Duodenal mucosa (tissue), 2 donors: ENCODE data around the gene GPC5.

Experiments used
- H3K27ac ChIP-seq: one replicate; pipeline ENCODE4 v1.7.0; 2013; ENCODE audit warnings: low read depth, low read length
- H3K27me3 ChIP-seq, 2 donors: one replicate each; pipeline ENCODE4 v1.7.0; 2013; ENCODE audit warnings: low read length in 2 of 2, control low read depth in 1 of 2; ENCODE audit not compliant: insufficient read depth in 2 of 2, control insufficient read depth in 1 of 2
- H3K36me3 ChIP-seq, 2 donors: one replicate each; pipeline ENCODE4 v1.7.0; 2013; ENCODE audit warnings: low read length in 2 of 2, control low read depth in 1 of 2; ENCODE audit not compliant: insufficient read depth in 2 of 2, control insufficient read depth in 1 of 2
- H3K4me1 ChIP-seq, 2 donors: one replicate each; pipeline ENCODE4 v1.7.0; 2013; ENCODE audit warnings: low read length in 2 of 2, control low read depth in 1 of 2; ENCODE audit not compliant: insufficient read depth in 2 of 2, control insufficient read depth in 1 of 2
- H3K4me3 ChIP-seq, 2 donors: one replicate each; pipeline ENCODE4 v1.7.0; 2013; ENCODE audit warnings: low read length in 2 of 2, low read depth in 1 of 2
- H3K9ac ChIP-seq, 2 donors: one replicate each; pipeline ENCODE4 v1.7.0; 2013; ENCODE audit warnings: low read length in 2 of 2, low read depth in 1 of 2
- H3K9me3 ChIP-seq, 2 donors: one replicate each; pipeline ENCODE4 v1.7.0; 2013; ENCODE audit warnings: low read length in 2 of 2, control low read depth in 1 of 2; ENCODE audit not compliant: control insufficient read depth in 1 of 2

GPC5 gene

GRCh38 chr13:91902291-91902690 lies 503.9 kb downstream of the GPC5 start:
- Histone ChIP-seq H3K27ac (no peak overlapping the region), H3K9ac (no peak overlapping the region), H3K9me3 (no peaks in the 10 kb centered on the region), H3K36me3 (no peaks in the 10 kb centered on the region), H3K27me3 (no peaks in the 10 kb centered on the region), H3K4me3 (no peak overlapping the region), H3K4me1 (no peaks in the 10 kb centered on the region)

GRCh38 chr13:91904005-91904404 lies 505.6 kb downstream of the GPC5 start:
- Histone ChIP-seq H3K9me3 (no peaks in the 10 kb centered on the region), H3K27me3 (no peaks in the 10 kb centered on the region), H3K4me3 (no peak overlapping the region), H3K9ac (no peak overlapping the region), H3K4me1 (no peaks in the 10 kb centered on the region), H3K36me3 (no peaks in the 10 kb centered on the region), H3K27ac (no peak overlapping the region)

- Histone ChIP-seq H3K27me3 (no peaks in the 10 kb centered on the region), H3K36me3 (no peaks in the 10 kb centered on the region), H3K27ac (no peak overlapping the region), H3K9ac (no peak overlapping the region), H3K9me3 (no peaks in the 10 kb centered on the region), H3K4me1 (no peaks in the 10 kb centered on the region), H3K4me3 (no peak overlapping the region)
Measured at GRCh38 chr13:91904597-91904996, 506.2 kb downstream of the GPC5 start.

GRCh38 chr13:91907398-91907797 lies 509.0 kb downstream of the GPC5 start:
- no peak overlapping the region for H3K4me3 ChIP-seq
- no peaks in the 10 kb centered on the region for H3K9me3 ChIP-seq
- no peaks in the 10 kb centered on the region for H3K36me3 ChIP-seq
- H3K9ac ChIP-seq: no peak overlapping the region
- no peaks in the 10 kb centered on the region for H3K4me1 ChIP-seq
- no peaks in the 10 kb centered on the region for H3K27me3 ChIP-seq
- no peak overlapping the region for H3K27ac ChIP-seq

- Histone ChIP-seq H3K36me3 (no peaks in the 10 kb centered on the region), H3K27me3 (no peaks in the 10 kb centered on the region), H3K27ac (no peak overlapping the region), H3K9ac (no peak overlapping the region), H3K9me3 (no peaks in the 10 kb centered on the region), H3K4me1 (no peaks in the 10 kb centered on the region), H3K4me3 (no peak overlapping the region)
Measured at GRCh38 chr13:91909617-91910016, 511.2 kb downstream of the GPC5 start.

GRCh38 chr13:91922969-91923592 lies 524.7 kb downstream of the GPC5 start:
- H3K4me3 ChIP-seq: no peak overlapping the region
- H3K9ac ChIP-seq: no peak overlapping the region
- H3K27me3 ChIP-seq: no peaks in the 10 kb centered on the region
- no peak overlapping the region for H3K27ac ChIP-seq
- no peaks in the 10 kb centered on the region for H3K36me3 ChIP-seq
- H3K9me3 ChIP-seq: no peaks in the 10 kb centered on the region
- no peaks in the 10 kb centered on the region for H3K4me1 ChIP-seq

- H3K27ac ChIP-seq: no peak overlapping the region
- no peaks in the 10 kb centered on the region for H3K27me3 ChIP-seq
- H3K9me3 ChIP-seq: no peaks in the 10 kb centered on the region
- no peaks in the 10 kb centered on the region for H3K4me1 ChIP-seq
- no peak overlapping the region for H3K4me3 ChIP-seq
- no peaks in the 10 kb centered on the region for H3K36me3 ChIP-seq
- no peak overlapping the region for H3K9ac ChIP-seq
Measured at GRCh38 chr13:91930687-91931086, 532.3 kb downstream of the GPC5 start.

- Histone ChIP-seq H3K27ac (no peak overlapping the region), H3K4me1 (no peaks in the 10 kb centered on the region), H3K36me3 (no peaks in the 10 kb centered on the region), H3K9me3 (no peaks in the 10 kb centered on the region), H3K4me3 (no peak overlapping the region), H3K9ac (no peak overlapping the region), H3K27me3 (no peaks in the 10 kb centered on the region)
Measured at GRCh38 chr13:91934354-91934753, 535.9 kb downstream of the GPC5 start.

GRCh38 chr13:91946498-91947070 lies 548.2 kb downstream of the GPC5 start:
- Histone ChIP-seq H3K9ac (no peak overlapping the region), H3K4me1 (no peaks in the 10 kb centered on the region), H3K36me3 (no peaks in the 10 kb centered on the region), H3K4me3 (no peak overlapping the region), H3K9me3 (no peaks in the 10 kb centered on the region), H3K27ac (no peak overlapping the region), H3K27me3 (no peaks in the 10 kb centered on the region)

- no peaks in the 10 kb centered on the region for H3K36me3 ChIP-seq
- no peak overlapping the region for H3K9ac ChIP-seq
- H3K27ac ChIP-seq: no peak overlapping the region
- no peaks in the 10 kb centered on the region for H3K9me3 ChIP-seq
- H3K4me1 ChIP-seq: no peaks in the 10 kb centered on the region
- H3K27me3 ChIP-seq: no peaks in the 10 kb centered on the region
- H3K4me3 ChIP-seq: no peak overlapping the region
Measured at GRCh38 chr13:91948736-91949135, 550.3 kb downstream of the GPC5 start.
